Muscle of arm (tissue), 12 donors: Measurements from ENCODE around the gene IGF2BP2. TPM values are rescaled to one million over a fixed set of nuclear protein-coding genes. Genes with fewer than 3 reads are reported as not detected.

Experiments
- polyA plus RNA-seq, 12 donors: library from polyadenylated mRNA; unstranded; fragments of 120-200 nt; gene quantifications; one replicate each; pipeline ENCODE4 v1.2.1, GENCODE V29; 2013; ENCODE audit not compliant: insufficient read length in 12 of 12

IGF2BP2 gene
- polyA plus RNA-seq, 12 donors: 38.5 to 153 (median 49.6) TPM

Other genes starting within 250 kb of the IGF2BP2 start
- gene SENP2, start 238.7 kb downstream of the IGF2BP2 start, polyA plus RNA-seq: 10 to 100 TPM in 11 of 12 donors, not detected in 1; 23.7 to 56.5 (median 37.4) TPM
- 100 to 1,000 TPM in 11 of 12 donors, not detected in 1; 124 to 254 (median 179) TPM for gene TRA2B, start 113.0 kb upstream of the IGF2BP2 start, polyA plus RNA-seq